H1 (cell line): Measurements from ENCODE around the gene SCNN1G. TPM values are rescaled to one million over a fixed set of nuclear protein-coding genes. Genes with fewer than 3 reads are reported as not detected.

Experiments
- CTCF ChIA-PET: fragments of 300-600 bp; sonication (Branson Sonifier 250); formaldehyde crosslinking; loops from one replicate; lab custom pipeline; 2021; ENCODE audit not compliant: partially characterized antibody; lab: Charles Lee
- POLR2A ChIA-PET: fragments of 300-600 bp; sonication (Branson Sonifier 250); formaldehyde crosslinking; loops from one replicate; lab custom pipeline; 2021; ENCODE audit warnings: inconsistent platforms; ENCODE audit not compliant: partially characterized antibody; lab: Charles Lee
- DNase-seq, 2 experiments: peaks; one replicate each; pipeline versions ENCODE4 v3.0.0 to v3.0.0-alpha.2; 2010 to 2022; ENCODE audit warnings: low spot score in 2 of 2, low read depth in 1 of 2, mixed read lengths in 1 of 2
- FAIRE-seq: peaks from 2 replicates; lab custom pipeline; 2011; peaks lifted over from hg19 to GRCh38; lab: Jason Lieb, UNC
- H2AFZ ChIP-seq: 2 replicates; pipeline ENCODE4 v1.8.1; 2012; ENCODE audit warnings: low read length, inconsistent platforms
- H2AK5ac ChIP-seq: 2 replicates; pipeline ENCODE4 v1.6.1; 2013; ENCODE audit warnings: low read depth, low read length
- H2BK120ac ChIP-seq: replicated peaks from 2 replicates; pipeline ENCODE3; 2013; ENCODE audit warnings: low read depth, low read length, inconsistent platforms
- H2BK12ac ChIP-seq: 2 replicates; pipeline ENCODE4 v1.6.1; 2013; ENCODE audit warnings: low read depth, low read length
- H2BK15ac ChIP-seq: 2 replicates; pipeline ENCODE4 v1.6.1; 2013; ENCODE audit warnings: low read length
- H2BK20ac ChIP-seq: 2 replicates; pipeline ENCODE4 v1.6.1; 2013; ENCODE audit warnings: low read length
- H2BK5ac ChIP-seq: 2 replicates; pipeline ENCODE4 v1.6.1; 2013; ENCODE audit warnings: low read depth, low read length
- H3K14ac ChIP-seq: 2 replicates; pipeline ENCODE4 v1.6.1; 2013; ENCODE audit warnings: inconsistent platforms; ENCODE audit not compliant: insufficient read length
- H3K18ac ChIP-seq: 2 replicates; pipeline ENCODE4 v1.6.1; 2013; ENCODE audit warnings: low read length; ENCODE audit errors: extremely low read depth
- H3K23ac ChIP-seq: 2 replicates; pipeline ENCODE4 v1.6.1; 2013; ENCODE audit warnings: inconsistent platforms; ENCODE audit not compliant: insufficient read length
- H3K23me2 ChIP-seq: 2 replicates; pipeline ENCODE4 v1.6.1; 2013; ENCODE audit warnings: low read depth, low read length
- H3K27ac ChIP-seq: 2 replicates; pipeline ENCODE4 v1.6.1; 2011; ENCODE audit warnings: low read depth, low read length, inconsistent platforms
- H3K27me3 ChIP-seq, 4 experiments: replicated peaks in 1 of 4; 1 replicate in 1 of 4; 2 replicates in 3 of 4; pipeline versions ENCODE4 v1.6.1 to v1.8.1; 2011 to 2013; ENCODE audit warnings: low read length in 3 of 4, mild to moderate bottlenecking in 3 of 4, inconsistent platforms in 2 of 4, mixed read lengths in 2 of 4, moderate library complexity in 1 of 4; ENCODE audit not compliant: control insufficient read depth in 3 of 4, insufficient read depth in 3 of 4; ENCODE audit errors: extremely low read depth in 1 of 4
- H3K36me3 ChIP-seq, 4 experiments: 2 replicates each; pipeline versions ENCODE4 v1.6.1 to v1.8.1; 2011 to 2013; ENCODE audit warnings: mild to moderate bottlenecking in 4 of 4, low read length in 3 of 4, moderate library complexity in 2 of 4, control low read depth in 1 of 4, inconsistent platforms in 1 of 4; ENCODE audit not compliant: insufficient read depth in 4 of 4, control insufficient read depth in 2 of 4
- H3K4ac ChIP-seq: replicated peaks from 2 replicates; pipeline ENCODE3; 2013; ENCODE audit warnings: low read length, low read depth, mixed read lengths, inconsistent platforms; ENCODE audit not compliant: insufficient read length
- H3K4me1 ChIP-seq, 4 experiments: replicated peaks in 1 of 4; 1 replicate in 1 of 4; 2 replicates in 3 of 4; pipeline versions ENCODE4 v1.6.1 to v1.8.1; 2011 to 2013; ENCODE audit warnings: low read length in 3 of 4, inconsistent platforms in 2 of 4, mixed read lengths in 1 of 4; ENCODE audit not compliant: insufficient read depth in 4 of 4, control insufficient read depth in 3 of 4
- H3K4me2 ChIP-seq, 2 experiments: 2 replicates each; pipeline versions ENCODE4 v1.6.1 to v1.8.1; 2011 to 2013; ENCODE audit warnings: low read depth in 2 of 2, low read length in 2 of 2, control low read depth in 1 of 2, inconsistent platforms in 1 of 2, mild to moderate bottlenecking in 1 of 2; ENCODE audit not compliant: insufficient read depth in 1 of 2
- H3K4me3 ChIP-seq, 4 experiments: fragments of 200-600, 300-600 bp in 1 of 4; sonication (generic), shearing (Covaris generic), sonication (Bioruptor Twin) in 1 of 4; 2 replicates each; pipeline versions ENCODE4 v1.5.1 to v1.8.1; 2011 to 2016; ENCODE audit warnings: low read length in 4 of 4, low read depth in 3 of 4, control low read depth in 2 of 4, inconsistent platforms in 2 of 4, mild to moderate bottlenecking in 2 of 4, mixed read lengths in 1 of 4, moderate library complexity in 1 of 4; ENCODE audit not compliant: insufficient read depth in 2 of 4; ENCODE audit errors: extremely low read depth in 1 of 4
- H3K56ac ChIP-seq: replicated peaks from 2 replicates; pipeline ENCODE3; 2013; ENCODE audit warnings: low read depth, mild to moderate bottlenecking, mixed read lengths, low read length, inconsistent platforms; ENCODE audit not compliant: insufficient read length
- H3K79me1 ChIP-seq: 2 replicates; pipeline ENCODE4 v1.6.1; 2013; ENCODE audit warnings: low read depth, low read length, control low read depth
- H3K79me2 ChIP-seq, 2 experiments: 2 replicates each; pipeline versions ENCODE4 v1.6.1 to v1.8.1; 2012 to 2013; ENCODE audit warnings: low read length in 2 of 2, mild to moderate bottlenecking in 2 of 2, inconsistent platforms in 1 of 2; ENCODE audit not compliant: insufficient read depth in 2 of 2, control insufficient read depth in 1 of 2
- H3K9ac ChIP-seq, 4 experiments: replicated peaks in 1 of 4; 1 replicate in 1 of 4; 2 replicates in 3 of 4; pipeline versions ENCODE4 v1.6.1 to v1.8.1; 2011 to 2013; ENCODE audit warnings: low read depth in 3 of 4, low read length in 3 of 4, control low read depth in 2 of 4, mild to moderate bottlenecking in 2 of 4, moderate library complexity in 2 of 4, inconsistent platforms in 1 of 4; ENCODE audit errors: extremely low read depth in 1 of 4
- H3K9me3 ChIP-seq, 2 experiments: 2 replicates each; pipeline versions ENCODE4 v1.6.1 to v1.8.1; 2012 to 2013; ENCODE audit warnings: mild to moderate bottlenecking in 2 of 2, moderate library complexity in 2 of 2, control low read depth in 1 of 2, inconsistent platforms in 1 of 2, low read depth in 1 of 2, low read length in 1 of 2, mixed read lengths in 1 of 2; ENCODE audit not compliant: insufficient read depth in 2 of 2
- H4K20me1 ChIP-seq, 2 experiments: replicated peaks in 1 of 2; 2 replicates each; pipeline versions ENCODE3 to v1.8.1; 2011 to 2013; ENCODE audit warnings: inconsistent platforms in 2 of 2, low read length in 2 of 2, mild to moderate bottlenecking in 1 of 2; ENCODE audit not compliant: insufficient read depth in 2 of 2, control insufficient read depth in 1 of 2
- H4K5ac ChIP-seq: 2 replicates; pipeline ENCODE4 v1.6.1; 2013; ENCODE audit warnings: low read length, low read depth, mixed read lengths, inconsistent platforms; ENCODE audit not compliant: insufficient read length
- H4K8ac ChIP-seq: 2 replicates; pipeline ENCODE4 v1.8.0; 2013; ENCODE audit warnings: mild to moderate bottlenecking, moderate library complexity, low read length, inconsistent platforms; ENCODE audit not compliant: insufficient read depth; ENCODE audit errors: extremely low read depth
- H4K91ac ChIP-seq: replicated peaks from 2 replicates; pipeline ENCODE3; 2013; ENCODE audit warnings: low read length, mixed read lengths, inconsistent platforms; ENCODE audit not compliant: insufficient read length
- ASH2L ChIP-seq: fragments of 200-600, 300-600 bp; sonication (generic); IDR thresholded peaks from one replicate; pipeline ENCODE4 v1.7.1; 2017; ENCODE audit warnings: low read length
- BACH1 ChIP-seq: IDR thresholded peaks from 2 replicates; pipeline ENCODE4 v1.6.1; 2012; ENCODE audit warnings: low read length, improper control_type of control experiment
- CTBP2 ChIP-seq: IDR thresholded peaks from 2 replicates; pipeline ENCODE4 v1.7.0; 2011; ENCODE audit warnings: borderline replicate concordance, mild to moderate bottlenecking, moderate library complexity, mixed read lengths, low read length; ENCODE audit not compliant: insufficient read depth, insufficient read length
- FOSL1 ChIP-seq: IDR thresholded peaks from 2 replicates; pipeline ENCODE4 v1.6.1; 2011; ENCODE audit warnings: mild to moderate bottlenecking, low read depth, low read length, moderate library complexity; ENCODE audit not compliant: insufficient read depth
- HDAC2 ChIP-seq, 2 experiments: fragments of 300-600 bp in 1 of 2; sonication (generic) in 1 of 2; IDR thresholded peaks; 2 replicates each; pipeline ENCODE4 v1.6.1; 2011 to 2012; ENCODE audit warnings: low read depth in 2 of 2, low read length in 2 of 2, mild to moderate bottlenecking in 2 of 2, moderate library complexity in 2 of 2, borderline replicate concordance in 1 of 2, inconsistent platforms in 1 of 2
- HDAC6 ChIP-seq: IDR thresholded peaks from one replicate; pipeline ENCODE4 v1.7.1; 2012; ENCODE audit warnings: low read depth, mild to moderate bottlenecking, inconsistent platforms, low read length, moderate library complexity
- KDM1A ChIP-seq: fragments of 200-600, 300-600 bp; sonication (generic); IDR thresholded peaks from 2 replicates; pipeline ENCODE4 v1.7.1; 2016; ENCODE audit warnings: mild to moderate bottlenecking, low read length, borderline replicate concordance
- NANOG ChIP-seq: IDR thresholded peaks from 2 replicates; pipeline ENCODE4 v1.6.1; 2011; ENCODE audit warnings: low read length, low read depth, mild to moderate bottlenecking, inconsistent platforms; ENCODE audit not compliant: insufficient read depth, poor library complexity, severe bottlenecking
- PHF8 ChIP-seq: fragments of 200-600 bp; sonication (generic); conservative IDR thresholded peaks from 2 replicates; pipeline ENCODE4 v1.7.1; 2012; ENCODE audit warnings: low read depth, mild to moderate bottlenecking, inconsistent platforms, low read length, moderate library complexity
- SIN3A ChIP-seq, 2 experiments: IDR thresholded peaks in 1 of 2; conservative IDR thresholded peaks in 1 of 2; 2 replicates each; pipeline ENCODE4 v1.6.1; 2011 to 2012; ENCODE audit warnings: low read length in 2 of 2, improper control_type of control experiment in 1 of 2, low read depth in 1 of 2, mild to moderate bottlenecking in 1 of 2
- WGBS, 2 experiments: shearing (Covaris generic) in 1 of 2; methylation state at CpG; one replicate each; pipeline versions ENCODE4 v1.1.6 to v1.1.7; 2013 to 2015; ENCODE audit warnings: low lambda C conversion rate in 2 of 2, mixed read lengths in 2 of 2, inconsistent platforms in 1 of 2, low coverage in 1 of 2, missing lambda C conversion rate in 1 of 2; ENCODE audit not compliant: insufficient replicate concordance in 2 of 2, insufficient coverage in 1 of 2, insufficient read length in 1 of 2; ENCODE audit errors: extremely low coverage in 1 of 2, missing lambda C conversion rate in 1 of 2; 5-methylcytosine and 5-hydroxymethylcytosine counted together
- polyA plus RNA-seq, 7 experiments: library from polyadenylated mRNA; depleted of rRNA in 3 of 7; stranded (reverse) in 5 of 7; unstranded in 2 of 7; fragments of >200 nt in 5 of 7; fragments of 200-250 nt in 2 of 7; gene quantifications; 1 replicate in 5 of 7; 2 replicates in 1 of 7; 4 replicates in 1 of 7; pipeline versions ENCODE4 v1.2.1 to v1.2.3, GENCODE V29; 2011 to 2013; ENCODE audit warnings: missing spikeins in 2 of 7, mixed read lengths in 2 of 7
- total RNA-seq: library from RNA; stranded (reverse); fragmentation: NEBNext Ultra II Directional; extraction: Animal tissue kit (Norgen Biotek cat#: 25700); gene quantifications from 2 replicates; pipeline ENCODE4 v1.2.1, GENCODE V29; 2021
- TF ChIP-seq, protein P1 (sequence below): IDR thresholded peaks from 2 replicates; pipeline ENCODE4 v1.6.1; 2011; ENCODE audit warnings: low read length, improper control_type of control experiment
- TF ChIP-seq, protein P2 (sequence below): IDR thresholded peaks from 2 replicates; pipeline ENCODE4 v1.6.1; 2012; ENCODE audit warnings: inconsistent platforms

Gene SCNN1G
- total and polyA plus RNA-seq, 2 of the 8 experiments (the other 6 are each of a cell fraction or from before 2014, with no cell fraction given), result 0.73 to 1.1 TPM

DNA sequence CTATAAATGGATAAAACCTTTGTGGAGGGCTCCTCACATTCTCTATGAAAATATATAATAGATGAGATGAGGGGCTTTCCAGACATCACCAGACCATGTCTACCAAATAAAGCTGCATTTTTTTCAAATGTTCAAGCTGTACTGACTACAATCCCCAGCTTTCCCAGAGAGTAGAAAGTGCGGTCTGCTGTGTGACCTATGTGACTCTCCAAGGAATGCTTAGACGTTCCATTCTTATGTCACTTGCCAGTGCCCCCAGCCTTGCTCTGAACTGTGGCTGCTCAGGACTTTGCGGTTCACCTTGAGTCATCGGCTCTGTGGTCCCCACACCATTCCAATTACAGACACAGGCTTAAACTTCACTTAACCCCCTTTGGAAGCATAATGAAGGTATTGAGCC lies 71.8 kb downstream of the SCNN1G start:
- H2AFZ ChIP-seq, result 0 out of 2 replicates have a peak overlapping the region, but pooled peaks have one; percentile 26
- H3K36me3 ChIP-seq, result no peaks in the 10 kb centered on the region
- H2BK12ac ChIP-seq, result no peak overlapping the region
- H3K23ac ChIP-seq, result no peak overlapping the region
- POLR2A ChIA-PET, result no interaction called here
- H3K79me2 ChIP-seq, result no peaks in the 10 kb centered on the region
- H3K56ac ChIP-seq, result no peak overlapping the region
- H3K9ac ChIP-seq, result no peak overlapping the region
- H4K5ac ChIP-seq, result no peak overlapping the region
- DNase-seq, result no peak
- H2BK5ac ChIP-seq, result no peak overlapping the region
- H4K20me1 ChIP-seq, result no peaks in the 10 kb centered on the region
- no peak for FAIRE-seq
- no peak overlapping the region for H3K4me3 ChIP-seq
- no peak overlapping the region for H3K18ac ChIP-seq
- no peak overlapping the region for H3K4ac ChIP-seq
- H2BK20ac ChIP-seq, result no peak overlapping the region
- H2BK120ac ChIP-seq, result no peak overlapping the region
- H3K4me2 ChIP-seq, result no peak overlapping the region
- no peak overlapping the region for H4K8ac ChIP-seq
- no peak overlapping the region for H4K91ac ChIP-seq
- no peak overlapping the region for H3K27ac ChIP-seq
- WGBS, 2 experiments, result 88% methylated on average over 4 of the region's 4 CpGs; no CpG with 5 or more reads in 1 of the 2 experiments
- no peak overlapping the region for H3K14ac ChIP-seq
- no peaks in the 10 kb centered on the region for H3K27me3 ChIP-seq
- H3K79me1 ChIP-seq, result no peaks in the 10 kb centered on the region
- CTCF ChIA-PET, result interaction anchor here (0.6 to 1.1 kb wide), 3 partner anchors 8 to 192 kb away, joined by 3 to 5 read pairs (median 3); no protein-coding TSS in a partner anchor
- H3K23me2 ChIP-seq, result no peaks in the 10 kb centered on the region
- no peak overlapping the region for H2AK5ac ChIP-seq
- no peaks in the 10 kb centered on the region; a peak in 1 of 4 replicates for H3K9me3 ChIP-seq
- no peak overlapping the region for H2BK15ac ChIP-seq
- H3K4me1 ChIP-seq, result no peaks in the 10 kb centered on the region
- TF ChIP-seq KDM1A (no peak), NANOG (no peak), BACH1 (no peak), PHF8 (no peak), FOSL1 (no peak), HDAC2 (IDR thresholded peaks at IDR 0.05; ENCODE audit: borderline replicate concordance in 1 of 2, low read depth in 2 of 2, low read length in 2 of 2) (no peak), ASH2L (no peak), CTBP2 (no peak), SIN3A (conservative IDR thresholded peaks at IDR 0.05 in 1 of 2, IDR thresholded peaks at IDR 0.05 in 1 of 2; ENCODE audit: low read depth in 1 of 2, low read length in 2 of 2) (no peak), HDAC6 (no peak)
- TF ChIP-seq, protein P1, sequence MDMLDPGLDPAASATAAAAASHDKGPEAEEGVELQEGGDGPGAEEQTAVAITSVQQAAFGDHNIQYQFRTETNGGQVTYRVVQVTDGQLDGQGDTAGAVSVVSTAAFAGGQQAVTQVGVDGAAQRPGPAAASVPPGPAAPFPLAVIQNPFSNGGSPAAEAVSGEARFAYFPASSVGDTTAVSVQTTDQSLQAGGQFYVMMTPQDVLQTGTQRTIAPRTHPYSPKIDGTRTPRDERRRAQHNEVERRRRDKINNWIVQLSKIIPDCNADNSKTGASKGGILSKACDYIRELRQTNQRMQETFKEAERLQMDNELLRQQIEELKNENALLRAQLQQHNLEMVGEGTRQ, result no peak
- TF ChIP-seq, protein P2, sequence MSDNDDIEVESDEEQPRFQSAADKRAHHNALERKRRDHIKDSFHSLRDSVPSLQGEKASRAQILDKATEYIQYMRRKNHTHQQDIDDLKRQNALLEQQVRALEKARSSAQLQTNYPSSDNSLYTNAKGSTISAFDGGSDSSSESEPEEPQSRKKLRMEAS, result no peak
